IMR-90 (cell line): ENCODE data around the gene CENPN. TPM values are rescaled to one million over a fixed set of nuclear protein-coding genes. Genes with fewer than 3 reads are reported as not detected.

Source experiments
- ATAC-seq: fragments of 200-7000 bp; cut with Tn5 transposase; 2 replicates; pipeline ENCODE4 v1.9.1; 2020; ENCODE audit warnings: low read depth, mild to moderate bottlenecking, moderate library complexity
- BruUV-seq: library from RNA; stranded (reverse); fragments of 400-500 nt; replicated peaks from 2 replicates; lab custom pipeline; 2021; lab: Mats Ljungman, UMichigan
- CTCF ChIA-PET: fragments of 300-600 bp; formaldehyde crosslinking; extraction: SDS; loops from one replicate; lab custom pipeline; 2021; ENCODE audit warnings: antibody characterized with exemption; lab: Yijun Ruan, JAX
- POLR2A ChIA-PET: fragments of 300-600 bp; sonication (Branson Sonifier 250); formaldehyde crosslinking; loops from one replicate; lab custom pipeline; 2022; ENCODE audit warnings: antibody characterized with exemption; ENCODE audit not compliant: unreplicated experiment; lab: Charles Lee
- DNase-seq: peaks from one replicate; pipeline ENCODE4 v3.0.0; 2013
- H2AFZ ChIP-seq: replicated peaks from 2 replicates; pipeline ENCODE3; 2013; ENCODE audit warnings: low read length, mild to moderate bottlenecking; ENCODE audit not compliant: poor library complexity
- H2AK5ac ChIP-seq: 2 replicates; pipeline ENCODE4 v1.6.1; 2013; ENCODE audit warnings: low read depth, low read length, inconsistent platforms
- H2AK9ac ChIP-seq: replicated peaks from 2 replicates; pipeline ENCODE3; 2013; ENCODE audit warnings: mild to moderate bottlenecking, low read depth, low read length, moderate library complexity; ENCODE audit not compliant: poor library complexity
- H2BK120ac ChIP-seq: 2 replicates; pipeline ENCODE4 v1.6.1; 2013; ENCODE audit warnings: low read depth, low read length, inconsistent platforms
- H2BK15ac ChIP-seq: 3 replicates; pipeline ENCODE4 v1.6.1; 2013; ENCODE audit warnings: low read depth, low read length, inconsistent platforms
- H2BK20ac ChIP-seq: 2 replicates; pipeline ENCODE4 v1.6.1; 2013; ENCODE audit warnings: low read depth, mild to moderate bottlenecking, inconsistent platforms, low read length, moderate library complexity
- H2BK5ac ChIP-seq: 2 replicates; pipeline ENCODE4 v1.6.1; 2013; ENCODE audit warnings: mild to moderate bottlenecking, low read depth, low read length, inconsistent platforms; ENCODE audit not compliant: poor library complexity, severe bottlenecking
- H3K14ac ChIP-seq: replicated peaks from 2 replicates; pipeline ENCODE4 v1.6.1; 2013; ENCODE audit warnings: low read depth, low read length, inconsistent platforms
- H3K18ac ChIP-seq: 2 replicates; pipeline ENCODE4 v1.6.1; 2013; ENCODE audit warnings: low read depth, low read length, control low read depth
- H3K23ac ChIP-seq: 2 replicates; pipeline ENCODE4 v1.6.1; 2013; ENCODE audit warnings: low read depth, low read length, inconsistent platforms
- H3K27ac ChIP-seq: 2 replicates; pipeline ENCODE4 v1.5.1; 2013; ENCODE audit warnings: mild to moderate bottlenecking, control low read depth, low read length; ENCODE audit not compliant: insufficient read depth
- H3K27me3 ChIP-seq: 2 replicates; pipeline ENCODE4 v1.6.1; 2013; ENCODE audit warnings: low read length; ENCODE audit not compliant: control insufficient read depth, insufficient read depth
- H3K36me3 ChIP-seq: 2 replicates; pipeline ENCODE4 v1.6.1; 2013; ENCODE audit warnings: low read length, mixed read lengths; ENCODE audit not compliant: control insufficient read depth, insufficient read depth
- H3K4ac ChIP-seq: 2 replicates; pipeline ENCODE4 v1.6.1; 2013; ENCODE audit warnings: low read depth, low read length, inconsistent platforms
- H3K4me1 ChIP-seq: 2 replicates; pipeline ENCODE4 v1.6.1; 2013; ENCODE audit warnings: low read length, mixed read lengths; ENCODE audit not compliant: control insufficient read depth, insufficient read depth
- H3K4me2 ChIP-seq: 2 replicates; pipeline ENCODE4 v1.6.1; 2013; ENCODE audit warnings: low read depth, mild to moderate bottlenecking, control low read depth, low read length, moderate library complexity
- H3K4me3 ChIP-seq: 2 replicates; pipeline ENCODE4 v1.5.1; 2013; ENCODE audit warnings: low read depth, mild to moderate bottlenecking, control low read depth, low read length, moderate library complexity; ENCODE audit not compliant: insufficient read depth
- H3K56ac ChIP-seq: 2 replicates; pipeline ENCODE4 v1.6.1; 2013; ENCODE audit warnings: low read length, inconsistent platforms; ENCODE audit not compliant: insufficient read depth; ENCODE audit errors: extremely low read depth
- H3K79me1 ChIP-seq, 2 experiments: 2 replicates each; pipeline ENCODE4 v1.6.1; 2013; ENCODE audit warnings: low read length in 2 of 2, inconsistent platforms in 1 of 2, low read depth in 1 of 2
- H3K9ac ChIP-seq: 2 replicates; pipeline ENCODE4 v1.6.1; 2013; ENCODE audit warnings: low read depth, low read length, control low read depth
- H3K9me1 ChIP-seq: 2 replicates; pipeline ENCODE4 v1.6.1; 2013; ENCODE audit warnings: low read length, inconsistent platforms; ENCODE audit not compliant: insufficient read depth
- H3K9me3 ChIP-seq: 2 replicates; pipeline ENCODE4 v1.6.1; 2013; ENCODE audit warnings: low read length; ENCODE audit not compliant: control insufficient read depth, insufficient read depth
- H4K20me1 ChIP-seq: 2 replicates; pipeline ENCODE4 v1.6.1; 2013; ENCODE audit warnings: low read length, inconsistent platforms; ENCODE audit not compliant: insufficient read depth
- H4K5ac ChIP-seq: 2 replicates; pipeline ENCODE4 v1.6.1; 2013; ENCODE audit warnings: mild to moderate bottlenecking, low read depth, low read length, control low read depth
- H4K8ac ChIP-seq, 2 experiments: 2 replicates each; pipeline ENCODE4 v1.6.1; 2013; ENCODE audit warnings: low read depth in 2 of 2, low read length in 2 of 2, control low read depth in 1 of 2, inconsistent platforms in 1 of 2
- H4K91ac ChIP-seq: 2 replicates; pipeline ENCODE4 v1.6.1; 2013; ENCODE audit warnings: low read depth, low read length, inconsistent platforms; ENCODE audit not compliant: insufficient read depth
- BHLHE40 ChIP-seq: fragments of 150-350 bp; IDR thresholded peaks from 2 replicates; pipeline ENCODE4 v1.6.1; 2016; ENCODE audit warnings: mild to moderate bottlenecking, low read depth, low read length
- CEBPB ChIP-seq: IDR thresholded peaks from 2 replicates; pipeline ENCODE4 v1.6.1; 2012; ENCODE audit warnings: low read depth, low read length, improper control_type of control experiment
- CHD1 ChIP-seq: IDR thresholded peaks from 2 replicates; pipeline ENCODE4 v1.6.1; 2012; ENCODE audit warnings: low read depth, low read length, improper control_type of control experiment
- FOS ChIP-seq: fragments of 150-350 bp; IDR thresholded peaks from 2 replicates; pipeline ENCODE4 v1.6.1; 2016; ENCODE audit warnings: low read depth, low read length
- MAFK ChIP-seq: IDR thresholded peaks from 2 replicates; pipeline ENCODE4 v1.6.1; 2012; ENCODE audit warnings: low read depth, low read length, improper control_type of control experiment
- MXI1 ChIP-seq: IDR thresholded peaks from 2 replicates; pipeline ENCODE4 v1.6.1; 2012; ENCODE audit warnings: low read depth, mild to moderate bottlenecking, low read length, moderate library complexity, borderline replicate concordance
- NFE2L2 ChIP-seq: fragments of 150-350 bp; IDR thresholded peaks from 2 replicates; pipeline ENCODE4 v1.6.1; 2016; ENCODE audit warnings: low read depth, mild to moderate bottlenecking, low read length
- POLR2A ChIP-seq: IDR thresholded peaks from 2 replicates; pipeline ENCODE4 v1.6.1; 2012; ENCODE audit warnings: mild to moderate bottlenecking, low read depth, low read length
- RAD21 ChIP-seq: IDR thresholded peaks from 2 replicates; pipeline ENCODE4 v1.6.1; 2012; ENCODE audit warnings: low read length, improper control_type of control experiment
- RCOR1 ChIP-seq: IDR thresholded peaks from 2 replicates; pipeline ENCODE4 v1.6.1; 2012; ENCODE audit warnings: mild to moderate bottlenecking, low read length, improper control_type of control experiment; ENCODE audit not compliant: insufficient replicate concordance
- RFX5 ChIP-seq: IDR thresholded peaks from 2 replicates; pipeline ENCODE4 v1.8.0; 2012; ENCODE audit warnings: low read depth, mild to moderate bottlenecking, low read length, moderate library complexity
- SMC3 ChIP-seq: fragments of 150-350 bp; IDR thresholded peaks from 2 replicates; pipeline ENCODE4 v1.6.1; 2016; ENCODE audit warnings: low read depth, mild to moderate bottlenecking, antibody characterized with exemption, low read length, moderate library complexity
- WGBS, 2 experiments: methylation state at CpG; one replicate each; pipeline versions ENCODE4 v1.1.5 to v1.1.7; 2013; ENCODE audit warnings: missing lambda C conversion rate in 2 of 2; ENCODE audit not compliant: insufficient read length in 1 of 2; ENCODE audit errors: extremely low coverage in 2 of 2; 5-methylcytosine and 5-hydroxymethylcytosine counted together
- dilution Hi-C: fragments of 300-500 bp; cut with HindIII; formaldehyde crosslinking; loops from one replicate; pipeline ENCODE4 v1.14.3; 2018; ENCODE audit warnings: low sequenced_read_pairs; ENCODE audit not compliant: unreplicated experiment
- in situ Hi-C: fragments of 300-500 bp; cut with MboI; formaldehyde crosslinking; loops from 3 replicates; pipeline ENCODE4 v1.14.3; 2019; ENCODE audit warnings: low sequenced_read_pairs, inconsistent platforms, mixed read lengths
- intact Hi-C: fragments of 100-400 bp; cut with micrococcal nuclease; formaldehyde crosslinking; loops from 2 replicates; pipeline ENCODE4 v1.10.0; 2022
- polyA plus RNA-seq, 3 experiments: library from polyadenylated mRNA; depleted of rRNA; stranded (reverse); fragments of >200 nt; gene quantifications; 2 replicates each; pipeline ENCODE4 v1.2.3, GENCODE V29; 2012; ENCODE audit warnings: low replicate concordance in 1 of 3
- total RNA-seq: library from RNA; depleted of rRNA; stranded (reverse); fragments of >200 nt; gene quantifications from 2 replicates; pipeline ENCODE4 v1.2.3, GENCODE V29; 2012
- TF ChIP-seq, protein P1 (sequence below): conservative IDR thresholded peaks from 2 replicates; pipeline ENCODE4 v1.5.1; 2012; ENCODE audit warnings: mild to moderate bottlenecking, low read depth, low read length, improper control_type of control experiment

Gene CENPN
- total and polyA plus RNA-seq, 2 of the 4 experiments (the other 2 are of a cell fraction): 20.5 to 22.8 TPM

DNA sequence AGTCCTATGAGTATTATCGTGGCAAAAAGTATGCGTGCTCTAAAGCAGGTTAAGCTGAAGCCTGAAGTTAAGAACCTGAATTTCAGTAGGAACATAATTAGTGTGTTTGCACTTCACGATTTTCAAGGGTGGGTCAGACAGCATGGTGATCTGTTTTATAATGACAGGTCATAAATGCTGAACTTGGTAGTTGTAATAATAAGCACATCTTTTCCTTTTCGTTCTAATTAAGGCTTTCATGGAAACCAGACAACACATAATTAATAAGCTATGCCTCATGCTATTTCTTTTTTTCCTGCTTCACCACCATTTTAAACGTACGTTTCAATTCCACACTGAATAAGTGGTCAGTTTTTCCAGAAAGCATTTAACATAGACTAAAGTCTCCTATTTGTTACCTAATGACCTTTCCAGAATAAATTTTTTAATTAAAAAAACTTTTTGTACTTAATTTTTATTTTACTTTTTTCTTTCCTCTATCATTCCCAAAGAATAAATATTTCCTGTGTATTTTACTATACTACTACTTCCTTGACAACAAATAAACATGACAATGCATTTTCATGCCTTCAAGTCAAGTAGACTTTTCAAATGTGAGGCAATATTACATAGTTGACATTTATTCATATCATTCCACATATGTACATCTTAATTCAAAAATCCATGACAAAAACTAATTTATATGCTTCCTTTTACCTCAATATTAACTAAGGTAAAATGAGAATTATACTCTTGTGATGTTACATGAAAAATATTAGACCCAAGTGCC lies 22.7 kb upstream of the CENPN start (continued):
- TF ChIP-seq, protein P1, sequence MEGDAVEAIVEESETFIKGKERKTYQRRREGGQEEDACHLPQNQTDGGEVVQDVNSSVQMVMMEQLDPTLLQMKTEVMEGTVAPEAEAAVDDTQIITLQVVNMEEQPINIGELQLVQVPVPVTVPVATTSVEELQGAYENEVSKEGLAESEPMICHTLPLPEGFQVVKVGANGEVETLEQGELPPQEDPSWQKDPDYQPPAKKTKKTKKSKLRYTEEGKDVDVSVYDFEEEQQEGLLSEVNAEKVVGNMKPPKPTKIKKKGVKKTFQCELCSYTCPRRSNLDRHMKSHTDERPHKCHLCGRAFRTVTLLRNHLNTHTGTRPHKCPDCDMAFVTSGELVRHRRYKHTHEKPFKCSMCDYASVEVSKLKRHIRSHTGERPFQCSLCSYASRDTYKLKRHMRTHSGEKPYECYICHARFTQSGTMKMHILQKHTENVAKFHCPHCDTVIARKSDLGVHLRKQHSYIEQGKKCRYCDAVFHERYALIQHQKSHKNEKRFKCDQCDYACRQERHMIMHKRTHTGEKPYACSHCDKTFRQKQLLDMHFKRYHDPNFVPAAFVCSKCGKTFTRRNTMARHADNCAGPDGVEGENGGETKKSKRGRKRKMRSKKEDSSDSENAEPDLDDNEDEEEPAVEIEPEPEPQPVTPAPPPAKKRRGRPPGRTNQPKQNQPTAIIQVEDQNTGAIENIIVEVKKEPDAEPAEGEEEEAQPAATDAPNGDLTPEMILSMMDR: no peak

DNA sequence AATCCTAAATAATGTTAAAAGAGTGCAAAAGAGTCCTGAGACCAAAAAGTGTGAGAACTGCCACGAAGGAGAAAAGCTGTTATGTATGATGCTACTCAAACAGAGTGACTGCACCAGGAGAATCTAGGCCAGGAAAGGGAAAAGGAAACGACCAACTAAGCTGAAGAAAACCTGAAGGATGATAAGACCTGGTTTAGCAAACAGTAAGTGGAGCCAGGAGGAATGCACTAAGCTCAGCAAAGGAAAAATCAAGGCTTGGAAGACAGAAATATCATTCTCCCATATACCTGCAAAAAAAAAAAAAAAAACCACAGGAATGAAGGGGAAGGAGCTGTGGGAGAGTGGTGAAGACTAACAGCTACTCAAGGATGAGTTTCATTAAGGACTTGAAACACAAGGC lies 21.4 kb upstream of the CENPN start:
- no peak for ATAC-seq
- Histone ChIP-seq H2BK15ac (no peak overlapping the region), H3K27me3 (no peaks in the 10 kb centered on the region), H3K9me1 (peaks cover 3% of the 10 kb centered on the region; the same call in 1 of the 2 replicates), H3K56ac (no peak overlapping the region), H3K79me1 (peaks cover 41 to 52% of the 10 kb centered on the region in 2 experiments), H2BK120ac (no peak overlapping the region), H3K23ac (no peak overlapping the region; the same call in 1 of the 2 replicates), H2AFZ (no peak overlapping the region), H3K9ac (no peak overlapping the region), H2AK5ac (no peak overlapping the region), H3K14ac (no peak overlapping the region), H4K5ac (no peak overlapping the region), H2BK20ac (no peak overlapping the region), H3K4me3 (no peak overlapping the region), H3K4ac (no peak overlapping the region), H3K4me1 (peaks cover 7% of the 10 kb centered on the region), H3K27ac (no peak overlapping the region), H2BK5ac (no peak overlapping the region), H3K36me3 (peaks cover 2% of the 10 kb centered on the region), H4K8ac (no peak overlapping the region), H4K20me1 (no peaks in the 10 kb centered on the region), H3K18ac (no peak overlapping the region), H3K4me2 (no peak overlapping the region), H4K91ac (no peak overlapping the region), H3K9me3 (no peaks in the 10 kb centered on the region), H2AK9ac (no peak overlapping the region)
- 100% methylated on average over 1 of the region's 2 CpGs; no CpG with 5 or more reads in 1 of the 2 experiments for WGBS, 2 experiments
- ChIA-PET POLR2A (interaction anchor here (0.6 kb wide), 1 partner anchor 545 kb away, joined by 5 read pairs; no protein-coding TSS in a partner anchor), CTCF (interaction anchor here (0.9 kb wide), 1 partner anchor 11 kb away, joined by 4 read pairs; no protein-coding TSS in a partner anchor)
- dilution Hi-C loops: no loop called here
- DNase-seq: no peak
- no TSS peak for BruUV-seq
- intact Hi-C loops: no loop called here
- in situ Hi-C loops: no loop called here
- TF ChIP-seq POLR2A (no peak), RAD21 (no peak), CEBPB (no peak), MXI1 (no peak), SMC3 (no peak), RCOR1 (no peak), CHD1 (no peak), FOS (no peak), BHLHE40 (no peak), RFX5 (no peak), MAFK (no peak), NFE2L2 (no peak)
- TF ChIP-seq, protein P1: no peak
